Measurements from ENCODE around the gene MAP3K20.

DNA sequence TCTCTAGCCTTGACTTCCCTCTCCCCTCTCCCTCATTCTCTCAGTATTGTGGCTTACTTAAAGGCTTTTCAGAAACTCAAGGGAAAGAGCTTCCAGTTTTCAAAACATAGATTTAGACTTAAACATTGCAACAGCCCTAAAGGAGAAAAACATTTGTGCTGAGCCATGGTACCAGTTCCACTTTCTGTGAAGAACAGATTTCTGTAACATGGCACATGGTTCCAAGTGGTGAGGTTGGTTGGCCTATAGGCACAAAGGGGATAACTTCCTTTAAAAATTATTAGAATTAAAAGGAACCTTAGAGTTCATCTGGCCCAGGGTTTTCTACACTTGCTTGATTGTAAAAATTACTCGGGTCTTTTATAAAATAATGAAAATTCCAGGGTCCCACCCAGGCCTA lies 140.4 kb downstream of the MAP3K20 start:
- TF ChIP-seq, protein P1, sequence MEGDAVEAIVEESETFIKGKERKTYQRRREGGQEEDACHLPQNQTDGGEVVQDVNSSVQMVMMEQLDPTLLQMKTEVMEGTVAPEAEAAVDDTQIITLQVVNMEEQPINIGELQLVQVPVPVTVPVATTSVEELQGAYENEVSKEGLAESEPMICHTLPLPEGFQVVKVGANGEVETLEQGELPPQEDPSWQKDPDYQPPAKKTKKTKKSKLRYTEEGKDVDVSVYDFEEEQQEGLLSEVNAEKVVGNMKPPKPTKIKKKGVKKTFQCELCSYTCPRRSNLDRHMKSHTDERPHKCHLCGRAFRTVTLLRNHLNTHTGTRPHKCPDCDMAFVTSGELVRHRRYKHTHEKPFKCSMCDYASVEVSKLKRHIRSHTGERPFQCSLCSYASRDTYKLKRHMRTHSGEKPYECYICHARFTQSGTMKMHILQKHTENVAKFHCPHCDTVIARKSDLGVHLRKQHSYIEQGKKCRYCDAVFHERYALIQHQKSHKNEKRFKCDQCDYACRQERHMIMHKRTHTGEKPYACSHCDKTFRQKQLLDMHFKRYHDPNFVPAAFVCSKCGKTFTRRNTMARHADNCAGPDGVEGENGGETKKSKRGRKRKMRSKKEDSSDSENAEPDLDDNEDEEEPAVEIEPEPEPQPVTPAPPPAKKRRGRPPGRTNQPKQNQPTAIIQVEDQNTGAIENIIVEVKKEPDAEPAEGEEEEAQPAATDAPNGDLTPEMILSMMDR (IDR thresholded peaks at IDR 0.05), result no peak
- TF ChIP-seq EP300 (IDR thresholded peaks at IDR 0.05), result no peak
